HCEC 1CT (cell line): ENCODE results near the gene ENAH.
A peak's percentile ranks its signal among the peaks of the same experiment; 100 is the strongest.
"Not testable (repeated sequence)": the region's sequence is repeated elsewhere in the genome, so short reads cannot be mapped to it uniquely, and the experiment has no call there.

Source experiments
- DNase-seq: peaks from one replicate; pipeline ENCODE4 v3.0.0-alpha.2; 2017

Gene ENAH

DNA sequence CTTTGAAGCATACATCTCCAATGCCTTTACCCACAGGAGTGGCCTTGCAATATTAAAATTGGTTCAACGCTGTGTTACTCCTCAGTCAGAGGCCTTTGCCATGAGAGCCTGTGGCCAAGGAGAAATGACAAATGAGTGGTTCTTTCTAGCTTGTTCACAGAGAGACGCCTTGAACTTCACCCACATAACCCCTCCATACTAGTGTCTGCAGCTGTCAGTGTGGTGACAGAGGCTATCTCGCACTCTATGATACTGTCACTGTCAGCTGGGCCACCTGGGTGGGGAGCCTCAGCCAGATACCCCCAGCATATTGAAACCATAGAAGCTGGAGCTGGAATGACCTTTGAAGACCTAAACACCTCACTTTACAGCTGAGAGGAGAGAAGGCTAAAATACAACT lies 167.7 kb downstream of the ENAH start:
- DNase-seq: no peak

DNA sequence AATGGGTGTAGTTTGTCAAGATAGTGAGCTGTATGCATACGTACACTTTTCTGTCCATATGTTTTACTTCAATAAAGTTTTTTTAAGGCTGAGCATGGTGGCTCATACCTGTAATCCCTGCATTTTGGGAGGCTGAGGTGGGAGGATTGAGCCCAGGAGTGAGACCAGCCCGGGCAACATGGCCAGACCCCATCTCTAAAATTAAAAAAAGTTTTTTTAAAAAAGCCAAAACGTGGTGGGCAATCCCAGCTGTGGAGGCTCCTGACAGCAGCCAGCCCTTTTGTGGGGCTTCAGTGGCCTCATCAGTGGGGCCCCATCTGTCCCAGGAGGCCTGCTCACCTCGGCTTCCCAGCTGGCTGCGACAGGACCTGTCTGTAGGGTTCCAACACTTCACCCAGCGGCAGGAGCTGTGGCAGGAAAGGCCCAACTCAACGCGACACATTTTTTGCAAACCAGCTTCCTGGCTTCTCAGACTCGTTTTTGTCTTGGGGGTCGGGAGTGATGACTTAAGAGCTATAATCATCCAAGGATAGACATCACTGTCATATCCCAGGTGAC lies 168.2 kb downstream of the ENAH start:
- no peak for DNase-seq

DNA sequence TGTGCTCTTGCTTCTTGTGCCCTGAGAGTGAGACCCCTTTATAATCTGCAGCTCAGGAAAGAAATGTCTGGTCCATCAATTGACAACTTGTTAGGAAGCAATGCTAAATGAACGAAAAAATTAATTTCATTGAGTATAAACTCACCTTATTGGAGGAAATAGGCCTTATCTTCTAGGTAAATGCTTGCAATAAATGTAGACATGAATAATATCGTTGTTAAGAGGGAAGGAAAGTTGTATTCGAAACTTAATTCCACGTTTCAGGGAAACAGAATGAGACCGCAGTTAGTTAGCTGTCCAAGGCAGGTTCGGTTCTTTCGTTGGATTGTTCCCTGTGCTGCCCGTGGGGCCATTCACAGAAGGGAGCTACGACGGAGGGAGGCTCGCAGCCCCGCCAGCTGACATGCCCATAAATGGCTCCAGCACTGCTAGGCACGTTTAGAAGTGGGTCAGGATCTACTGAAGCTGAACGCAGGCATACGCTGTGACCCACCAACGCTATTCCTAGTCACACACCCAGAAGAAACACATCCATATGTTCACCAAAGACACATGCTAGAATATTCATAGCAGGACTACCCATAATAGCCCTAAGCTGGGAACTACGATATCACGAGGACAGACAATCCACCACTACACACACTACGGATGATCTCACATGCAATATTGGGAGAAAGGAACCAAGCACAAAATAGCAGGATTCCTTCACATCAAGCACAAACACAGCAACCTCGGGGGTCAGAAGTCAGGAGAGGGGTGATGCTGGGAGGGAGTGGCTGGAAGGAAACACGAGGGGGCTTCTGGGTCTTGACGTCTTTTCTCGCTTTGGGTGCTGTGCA lies 168.9 kb downstream of the ENAH start:
- DNase-seq: no peak

DNA sequence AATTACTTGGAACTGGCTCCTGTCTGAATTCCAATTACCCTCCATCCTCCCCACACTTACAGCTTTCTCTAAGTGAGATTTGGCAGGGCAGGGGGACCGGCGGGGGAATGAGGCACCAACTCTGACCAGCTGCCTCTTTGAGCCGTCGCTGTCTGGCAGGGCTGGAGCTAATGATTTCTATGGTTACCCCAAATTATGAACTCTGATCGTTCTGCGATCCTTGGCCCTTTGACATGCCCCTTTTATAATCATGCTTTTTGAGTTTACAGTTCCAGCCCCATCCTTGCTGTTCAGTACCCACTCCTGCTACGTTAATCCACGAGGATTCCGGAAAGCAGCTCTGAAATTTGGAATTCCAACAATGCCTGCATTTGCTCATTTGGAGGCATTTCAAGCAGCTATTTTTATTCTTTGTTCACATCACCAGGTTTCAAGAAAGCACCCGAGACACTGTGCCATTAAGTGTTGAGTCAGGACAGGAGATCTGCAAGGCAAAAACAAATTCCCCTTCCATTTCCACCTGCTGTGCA lies 170.4 kb downstream of the ENAH start:
- DNase-seq: no peak

DNA sequence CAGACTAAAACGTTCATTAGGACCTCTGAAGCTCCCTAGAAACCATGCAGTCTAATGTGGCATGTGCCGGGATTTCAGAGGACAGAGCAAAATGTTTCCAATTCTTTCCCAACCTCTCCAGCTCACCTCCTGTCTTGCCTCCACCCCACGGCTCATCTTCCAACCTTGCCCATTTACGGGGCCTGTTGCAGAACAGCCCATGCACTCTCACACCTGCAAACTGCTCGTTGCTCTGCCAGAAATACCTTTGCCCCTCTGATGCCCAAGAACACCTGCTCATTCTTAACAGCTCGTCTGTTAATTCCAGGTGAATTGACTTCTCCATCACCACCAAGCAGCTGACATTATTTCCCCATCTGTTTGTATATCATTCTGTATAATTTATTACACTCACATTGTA lies 171.2 kb downstream of the ENAH start:
- no peak for DNase-seq

DNA sequence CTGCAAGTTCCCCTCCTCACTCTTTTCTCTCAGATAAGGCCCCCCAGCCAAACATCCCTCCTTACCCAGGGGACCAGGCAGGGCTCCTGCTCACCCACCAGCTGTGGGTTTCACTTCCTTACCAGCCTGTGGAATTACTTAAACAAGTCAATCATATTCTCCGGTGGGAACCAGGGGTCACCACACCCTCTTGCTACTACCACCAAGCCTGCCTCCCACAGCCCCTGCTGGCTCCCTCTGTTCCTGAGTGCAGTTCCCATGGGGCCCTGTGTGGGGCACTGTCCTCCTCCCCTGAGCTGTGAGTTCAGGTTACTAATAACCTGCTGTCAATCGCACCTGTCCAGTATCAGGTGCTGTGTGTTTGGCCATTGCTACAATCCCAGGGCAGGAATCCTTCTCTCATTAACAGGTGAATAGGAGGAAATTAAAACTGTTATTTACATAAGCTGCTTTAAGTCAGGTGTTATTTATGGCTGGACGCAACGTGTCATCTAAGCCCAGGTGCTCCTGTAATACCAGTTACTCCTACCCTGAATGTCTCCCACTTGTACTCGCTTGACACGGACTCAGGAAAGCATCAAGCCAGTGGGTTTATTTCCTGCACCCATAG lies 172.0 kb downstream of the ENAH start:
- no peak for DNase-seq

DNA sequence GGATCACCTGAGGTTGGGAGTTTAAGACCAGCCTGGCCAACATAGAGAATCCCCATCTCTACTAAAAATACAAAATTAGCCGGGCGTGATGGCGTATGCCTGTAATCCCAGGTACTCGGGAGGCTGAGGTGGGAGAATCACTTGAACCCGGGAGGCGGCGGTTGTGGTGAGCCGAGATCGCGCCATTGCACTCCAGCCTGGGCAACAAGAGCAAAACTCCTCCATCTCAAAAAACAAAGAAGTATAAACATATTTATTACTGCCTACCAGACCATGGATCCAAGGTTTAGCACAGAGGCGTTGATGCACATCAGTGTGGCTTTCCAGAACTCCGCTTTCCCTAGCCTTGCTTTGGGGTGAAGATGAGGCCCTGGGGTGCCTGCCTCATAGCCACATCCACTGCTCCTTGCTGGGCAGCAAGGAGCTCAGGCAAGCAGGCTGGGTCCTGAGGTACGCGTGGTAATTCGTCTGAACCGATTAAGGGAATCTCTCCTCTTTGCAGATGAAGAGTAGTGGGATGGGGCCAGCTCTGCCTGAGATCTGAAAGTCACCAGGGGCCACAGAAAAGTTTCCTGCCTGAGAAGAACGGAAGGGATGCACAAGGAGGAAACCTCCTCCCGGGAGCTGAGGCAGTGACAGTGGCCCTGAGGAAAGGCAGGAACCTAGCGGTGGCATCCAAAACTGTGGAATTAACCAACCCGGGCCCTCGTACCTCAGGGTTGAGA lies 172.8 kb downstream of the ENAH start:
- no peak for DNase-seq

DNA sequence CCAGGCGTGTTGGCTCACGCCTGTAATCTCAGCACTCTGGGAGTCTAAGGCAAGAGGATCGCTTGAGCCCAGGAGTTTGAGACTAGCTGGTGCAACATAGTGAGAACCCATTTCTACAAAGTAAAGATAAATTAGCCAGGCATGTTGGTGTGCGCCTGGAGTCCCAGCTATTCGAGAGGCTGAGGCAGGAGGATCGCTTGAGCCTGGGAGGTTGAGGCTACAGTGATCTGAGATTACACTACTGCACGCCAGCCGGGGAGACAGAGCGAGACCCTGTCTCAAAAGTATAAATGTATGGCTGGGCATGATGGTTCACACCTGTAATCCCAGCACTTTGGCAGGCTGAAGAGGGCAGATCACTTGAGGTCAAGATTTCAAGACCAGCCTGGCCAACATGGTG lies 173.6 kb downstream of the ENAH start:
- no peak for DNase-seq

DNA sequence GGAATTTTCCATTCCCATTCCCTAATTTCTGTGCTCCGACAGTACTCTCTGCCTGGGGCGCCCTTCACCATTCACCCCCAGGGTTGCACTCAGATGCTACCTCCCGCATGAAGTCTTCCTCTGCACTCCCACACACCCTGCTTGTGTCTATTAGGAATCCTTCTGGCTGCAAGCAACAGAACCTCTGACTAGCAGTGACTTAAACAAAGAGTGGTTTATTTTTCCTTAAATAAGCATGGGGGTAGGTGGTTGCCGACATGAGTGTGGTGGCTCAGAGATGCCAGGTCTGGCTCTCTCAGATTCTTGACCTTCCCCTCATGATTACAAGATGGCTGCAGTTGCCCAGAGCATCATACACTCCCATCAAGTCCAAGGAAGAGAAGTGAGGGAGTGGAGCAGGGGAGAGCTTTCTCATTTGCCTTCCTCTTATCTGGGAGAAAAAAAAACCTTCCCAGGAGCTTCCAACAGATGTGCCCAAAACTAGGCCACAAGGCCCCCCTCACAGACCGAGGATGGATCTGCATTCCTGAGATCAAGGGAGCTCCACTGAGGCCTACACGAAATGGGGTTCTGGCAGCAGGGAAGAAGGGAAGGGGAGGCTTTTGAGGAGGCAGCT lies 175.5 kb downstream of the ENAH start:
- no peak for DNase-seq

DNA sequence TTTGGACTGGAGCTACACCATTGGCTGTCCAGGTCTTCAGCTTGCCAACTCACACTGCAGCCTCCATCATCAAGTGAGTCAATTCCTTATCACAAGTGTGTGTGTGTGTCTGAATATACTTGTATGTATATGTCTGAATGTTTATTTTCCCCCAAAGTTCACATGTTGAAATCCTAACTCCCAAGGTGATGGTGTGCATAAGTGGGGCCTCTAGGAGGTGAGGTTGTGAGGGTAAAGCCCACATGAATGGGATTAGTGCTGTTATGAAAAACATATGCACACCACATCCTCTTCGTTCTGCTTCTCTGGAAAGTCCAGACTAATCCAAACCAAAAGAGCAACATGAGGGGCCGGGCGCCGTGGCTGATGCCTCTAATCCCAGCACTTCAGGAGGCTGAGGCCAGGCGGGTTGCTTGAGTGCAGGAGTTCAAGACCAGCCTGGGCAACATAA lies 176.4 kb downstream of the ENAH start:
- DNase-seq: peak; percentile 7

DNA sequence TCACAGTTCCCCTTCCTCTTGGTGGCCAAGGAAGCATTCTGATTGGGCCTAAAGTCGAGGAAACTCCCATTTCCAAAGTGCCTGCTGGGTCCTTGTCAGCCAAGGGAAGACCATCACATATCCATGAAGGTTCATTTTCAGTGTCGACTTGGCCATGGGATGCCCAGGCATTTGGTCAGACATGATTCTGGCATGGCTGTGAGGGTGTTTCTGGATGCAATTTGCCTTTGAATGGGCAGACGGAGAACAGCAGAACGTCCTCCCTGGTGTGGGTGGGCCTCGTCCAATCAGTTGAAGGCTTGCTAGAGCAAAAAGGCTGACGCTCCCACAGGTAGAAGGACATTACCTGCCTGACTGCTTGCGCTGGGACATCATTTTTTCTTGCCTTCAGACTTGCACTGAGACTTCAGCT lies 176.8 kb downstream of the ENAH start:
- no peak for DNase-seq

DNA sequence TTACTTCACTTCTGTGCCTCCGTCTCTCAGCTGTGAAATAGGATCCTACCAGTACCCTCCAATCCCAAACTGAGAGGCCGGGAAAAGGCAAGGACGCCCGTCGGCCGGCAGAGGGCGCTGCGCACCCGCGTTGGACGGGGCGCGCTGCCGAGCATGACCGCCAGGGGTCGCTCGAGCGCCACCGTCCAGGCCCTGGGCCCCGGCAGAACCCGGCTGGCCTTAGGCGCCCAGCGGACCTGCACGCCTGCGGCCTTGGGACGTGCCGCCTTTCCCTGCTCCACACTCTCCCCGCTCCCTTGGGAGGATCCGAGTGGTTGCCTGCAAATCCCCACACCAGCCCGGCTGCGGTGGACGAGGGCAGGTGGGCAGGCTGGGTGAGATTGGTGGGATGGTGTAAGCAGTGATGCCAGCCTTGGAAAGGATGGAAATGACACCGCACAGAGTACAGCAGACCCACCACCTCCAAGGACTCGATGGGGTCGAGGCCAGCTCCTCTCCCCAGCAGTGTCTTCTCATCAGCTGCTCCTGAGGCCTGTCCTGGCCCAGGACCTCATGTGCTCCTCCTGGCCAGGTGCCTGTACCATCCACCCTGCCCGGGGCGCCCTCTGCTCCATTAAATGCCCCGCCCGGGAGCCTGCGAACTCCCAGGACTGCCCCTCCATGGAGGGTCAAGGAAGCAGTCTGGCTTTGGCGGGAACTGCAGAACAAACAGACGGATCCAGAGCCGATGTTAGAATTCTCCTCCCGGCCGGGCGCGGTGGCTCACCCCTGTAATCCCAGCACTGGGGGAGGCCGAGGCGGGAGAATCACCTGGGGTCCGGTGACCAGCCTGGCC lies 177.7 kb downstream of the ENAH start:
- peak; percentile 52 for DNase-seq

DNA sequence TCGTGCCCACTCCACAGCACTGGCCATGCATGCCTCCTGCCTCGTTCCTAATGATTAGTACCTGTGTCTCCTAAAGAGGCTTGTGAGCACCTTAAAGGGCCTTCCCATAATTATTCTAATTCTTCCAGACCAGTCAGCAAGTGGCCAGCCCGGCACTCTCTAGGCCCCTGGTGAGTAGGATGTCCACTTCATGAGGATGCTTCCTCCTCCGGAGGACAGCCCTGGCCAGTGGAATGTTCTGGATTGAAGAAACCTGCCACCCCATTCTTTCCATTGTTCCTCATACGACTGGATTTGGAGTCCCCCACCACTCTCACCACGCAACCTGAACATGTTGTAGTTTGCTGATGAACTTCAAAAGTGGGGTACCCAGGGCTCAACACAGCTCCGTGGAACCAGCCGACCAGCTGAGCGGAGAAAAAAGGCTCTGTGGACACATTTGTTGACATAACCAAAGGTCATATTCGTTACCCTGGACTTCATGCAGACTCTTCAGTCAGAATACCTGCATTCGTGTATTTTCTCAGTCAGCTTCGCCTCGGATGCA lies 178.4 kb downstream of the ENAH start:
- DNase-seq: no peak

DNA sequence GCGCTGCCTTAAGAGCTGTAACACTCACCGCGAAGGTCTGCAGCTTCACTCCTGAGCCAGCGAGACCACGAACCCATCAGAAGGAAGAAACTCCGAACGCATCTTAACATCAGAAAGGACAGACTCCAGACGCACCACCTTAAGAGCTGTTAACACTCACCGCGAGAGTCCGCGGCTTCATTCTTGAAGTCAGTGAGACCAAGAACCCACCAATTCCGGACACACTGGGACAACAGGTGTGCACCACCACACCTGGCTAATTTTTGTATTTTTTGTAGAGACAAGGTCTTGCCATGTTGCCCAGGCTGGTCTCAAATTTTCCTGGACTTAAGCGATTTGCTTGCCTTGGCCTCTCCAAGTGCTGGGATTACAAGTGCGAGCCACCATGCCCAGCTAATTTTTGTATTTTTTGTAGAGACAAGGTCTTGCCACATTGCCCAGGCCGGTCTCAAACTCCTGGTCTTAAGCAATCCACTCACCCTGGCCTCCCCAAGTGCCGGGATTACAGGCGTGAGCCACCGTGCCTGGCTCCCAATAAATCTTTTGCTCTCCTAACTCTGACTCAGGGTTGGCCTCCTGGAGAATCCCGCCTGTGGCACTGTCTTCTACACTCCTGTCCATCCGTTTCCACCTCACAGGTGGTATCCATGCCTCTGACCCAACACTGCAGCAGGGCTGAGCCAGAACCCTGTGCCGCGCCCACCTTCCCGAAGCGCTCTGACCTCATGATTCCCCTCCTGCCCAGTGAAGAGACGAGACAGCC lies 179.1 kb downstream of the ENAH start:
- DNase-seq: not testable (repeated sequence)

DNA sequence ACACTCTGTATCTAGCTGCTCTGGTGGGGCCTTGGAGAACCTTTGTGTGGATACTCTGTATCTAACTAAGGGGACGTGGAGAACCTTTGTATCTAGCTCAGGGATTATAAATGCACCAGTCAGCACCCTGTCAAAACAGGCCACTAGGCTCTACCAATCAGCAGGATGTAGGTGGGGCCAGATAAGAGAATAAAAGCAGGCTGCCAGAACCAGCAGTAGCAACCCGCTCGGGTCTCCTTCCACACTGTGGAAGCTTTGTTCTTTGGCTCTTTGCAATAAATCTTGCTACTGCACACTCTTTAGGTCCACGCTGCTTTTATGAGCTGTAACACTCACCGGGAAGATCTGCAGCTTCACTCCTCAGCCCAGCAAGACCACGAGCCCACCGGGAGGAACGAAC lies 179.7 kb downstream of the ENAH start:
- DNase-seq: not testable (repeated sequence)

DNA sequence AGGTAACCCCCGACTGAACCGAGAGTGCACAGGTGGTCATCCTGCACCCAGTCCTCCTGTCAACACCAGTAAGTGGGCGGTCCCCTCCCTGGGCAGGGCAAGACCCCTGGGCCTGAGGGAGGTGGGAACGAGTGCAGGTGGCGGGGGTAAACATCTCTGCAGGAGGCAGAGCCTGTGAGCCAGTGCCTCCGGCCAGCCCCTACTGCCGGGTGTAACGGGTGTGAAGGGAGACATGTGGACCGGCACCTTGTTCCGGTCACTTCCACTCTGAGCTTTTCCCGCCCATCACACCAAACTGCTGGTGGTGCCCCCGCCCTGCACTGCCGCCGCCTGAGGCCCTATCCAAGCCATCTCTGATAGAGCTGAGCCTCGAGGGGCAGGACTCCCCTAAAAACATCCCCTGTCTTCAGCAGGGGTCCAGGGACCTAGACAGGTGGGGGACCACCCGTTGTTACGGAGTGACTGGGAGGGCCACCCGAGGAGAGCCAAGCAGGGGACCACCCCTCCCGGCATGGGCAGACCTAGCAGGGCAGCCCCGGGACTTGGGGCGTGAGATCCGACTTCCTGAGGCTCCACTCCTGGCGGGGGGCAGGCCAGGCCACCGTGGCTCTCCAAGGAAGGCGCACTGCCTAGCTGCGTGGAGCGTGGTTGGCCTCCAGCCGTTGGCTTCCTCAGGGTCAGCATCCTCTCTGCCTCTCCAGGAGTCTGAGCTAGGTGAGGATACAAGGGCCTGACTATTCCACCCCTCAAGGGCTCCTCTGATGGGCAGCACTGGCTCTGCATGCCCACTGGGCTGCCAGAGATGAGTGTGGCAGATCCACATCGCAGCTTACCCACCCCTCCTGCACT lies 181.2 kb downstream of the ENAH start:
- no peak for DNase-seq

DNA sequence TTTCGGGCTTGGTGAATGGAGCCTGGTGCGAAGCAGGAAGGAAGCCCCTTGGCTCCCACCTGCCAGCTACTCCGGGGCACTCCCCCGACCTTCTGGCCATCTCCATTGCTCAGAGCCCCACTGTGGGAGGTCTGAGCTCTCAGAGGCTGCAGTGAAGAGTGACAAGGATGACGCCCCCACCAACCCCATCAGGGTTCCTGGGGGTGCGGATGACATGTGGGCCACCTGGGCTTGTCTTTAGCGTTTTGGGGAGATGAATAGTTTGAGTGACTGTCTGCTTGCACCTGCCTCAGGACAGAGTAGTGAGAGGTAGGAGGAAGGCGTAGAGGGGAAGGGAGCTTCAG lies 181.8 kb downstream of the ENAH start:
- no peak for DNase-seq

DNA sequence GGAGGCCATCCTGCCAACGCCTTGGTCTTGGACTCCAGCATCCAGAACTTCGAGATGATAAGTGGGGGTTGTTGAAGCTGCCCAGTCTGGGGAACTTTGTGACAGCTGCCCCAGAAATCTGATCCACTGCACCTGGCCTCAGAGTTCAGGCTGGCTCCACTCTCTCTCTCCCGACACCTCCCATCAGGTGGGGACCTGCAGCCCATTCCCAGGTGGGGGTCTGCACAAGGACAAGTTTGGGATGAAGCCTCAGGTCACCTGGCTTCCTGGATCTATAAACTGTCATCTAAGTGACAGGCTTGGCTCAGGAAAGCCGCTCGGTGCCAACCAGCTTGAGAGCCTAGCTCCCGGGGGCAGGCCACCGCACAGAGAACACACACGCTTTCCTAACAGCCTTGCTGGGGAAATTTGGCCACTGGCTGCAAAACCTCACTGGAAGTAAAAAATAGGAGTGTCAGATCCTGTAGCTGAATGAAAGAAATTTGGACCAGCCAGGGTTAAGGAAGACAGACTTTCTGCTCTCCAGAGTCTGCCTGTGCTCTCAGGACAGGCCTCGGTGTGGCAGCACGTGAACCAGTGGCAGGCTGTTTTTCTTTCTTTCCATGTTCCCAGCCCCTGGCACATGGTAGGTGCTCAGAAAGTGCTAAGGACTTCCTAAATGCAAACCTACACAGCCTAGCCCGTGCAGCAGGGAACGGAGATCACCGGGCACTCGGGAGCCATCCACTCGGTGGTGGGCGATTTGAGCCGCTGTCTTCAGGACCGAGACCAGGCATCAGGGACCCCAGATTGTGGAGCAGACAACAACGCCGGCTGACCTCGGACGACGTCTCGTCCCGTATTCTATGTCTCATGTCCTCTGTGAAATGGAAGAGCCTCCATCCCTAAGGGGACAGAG lies 182.5 kb downstream of the ENAH start:
- DNase-seq: no peak

DNA sequence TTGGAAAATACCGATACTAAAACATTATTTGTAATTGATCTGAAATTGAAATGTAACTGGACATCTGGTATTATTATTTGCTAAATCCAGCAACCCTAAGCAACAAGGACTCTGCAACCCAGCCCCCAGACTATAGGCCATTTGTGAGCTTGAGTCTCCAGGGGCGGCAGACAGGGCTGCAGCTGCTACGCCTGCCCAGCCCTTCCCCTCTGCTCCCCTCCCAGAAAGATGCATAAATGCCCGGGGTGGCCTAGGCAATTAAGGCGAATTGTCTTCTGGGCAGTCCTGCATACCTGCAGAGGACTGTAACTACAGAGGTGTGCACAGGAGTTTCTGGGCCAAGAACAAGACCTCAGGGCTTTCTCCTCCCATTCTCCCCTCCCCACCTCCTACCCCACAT lies 183.9 kb downstream of the ENAH start:
- no peak for DNase-seq
